IMR-90 (cell line): ENCODE results near the gene PMPCA.

Source experiments
- CTCF ChIP-seq: conservative IDR thresholded peaks from 2 replicates; pipeline ENCODE4 v1.5.1; 2012; ENCODE audit warnings: mild to moderate bottlenecking, low read depth, low read length, improper control_type of control experiment
- MAFK ChIP-seq: IDR thresholded peaks from 2 replicates; pipeline ENCODE4 v1.6.1; 2012; ENCODE audit warnings: low read depth, low read length, improper control_type of control experiment
- MXI1 ChIP-seq: IDR thresholded peaks from 2 replicates; pipeline ENCODE4 v1.6.1; 2012; ENCODE audit warnings: low read depth, mild to moderate bottlenecking, low read length, moderate library complexity, borderline replicate concordance
- POLR2A ChIP-seq: IDR thresholded peaks from 2 replicates; pipeline ENCODE4 v1.6.1; 2012; ENCODE audit warnings: mild to moderate bottlenecking, low read depth, low read length

- TF ChIP-seq CTCF (no peak), POLR2A (no peak), MAFK (no peak), MXI1 (no peak)
Observed at GRCh38 chr9:136448655-136449054, 38.2 kb downstream of the PMPCA start.
